ENCODE data around the gene ATAD3A. TPM values are rescaled to one million over a fixed set of nuclear protein-coding genes. Genes with fewer than 3 reads are reported as not detected.
A peak's percentile ranks its signal among the peaks of the same experiment; 100 is the strongest.

ATAD3A gene
- total and polyA plus RNA-seq, 9 of the 15 experiments (the other 6 are each of a cell fraction or from before 2014, with no cell fraction given) = 0.10 to 173 (median 36.7) TPM

GRCh38 chr1:1574721-1575537 lies 63.0 kb downstream of the ATAD3A start, which contains the start of gene SSU72 (continued):
- no peak for TF ChIP-seq CUX1 (CRISPR knock-in tag; IDR thresholded peaks at IDR 0.05)
- TF ChIP-seq ZNF398 (CRISPR knock-in tag; IDR thresholded peaks at IDR 0.05) = no peak
- TF ChIP-seq HDAC1 (IDR thresholded peaks at IDR 0.05) = peak in 1 of 2 experiments; percentile 83; a peak in 2 of 4 replicates
- TF ChIP-seq ZNF717 (CRISPR knock-in tag; IDR thresholded peaks at IDR 0.05) = no peak
- peak; percentile 50 to 65 for TF ChIP-seq NRF1 (conservative IDR thresholded peaks at IDR 0.05 in 1 of 2, IDR thresholded peaks at IDR 0.05 in 1 of 2)
- TF ChIP-seq NFYB (IDR thresholded peaks at IDR 0.05; ENCODE audit: extremely low read depth, insufficient read length) = no peak
- peak in 1 of 2 experiments; percentile 40 for TF ChIP-seq E2F6 (IDR thresholded peaks at IDR 0.05; ENCODE audit: borderline replicate concordance in 1 of 2, extremely low read depth in 1 of 2, insufficient read depth in 1 of 2, insufficient read length in 1 of 2, low read depth in 1 of 2, low read length in 1 of 2, poor library complexity in 1 of 2, severe bottlenecking in 1 of 2)
- peak; percentile 90 for TF ChIP-seq POLR2AphosphoS2 (IDR thresholded peaks at IDR 0.05; ENCODE audit: low read length)
- TF ChIP-seq LARP7 (IDR thresholded peaks at IDR 0.05) = peak; percentile 49; the same call in 1 of the 2 replicates
- no peak for TF ChIP-seq ZFPM2 (CRISPR knock-in tag; IDR thresholded peaks at IDR 0.05)
- no peak for TF ChIP-seq ZNF134 (CRISPR knock-in tag; conservative IDR thresholded peaks at IDR 0.05)
- TF ChIP-seq ZNF41 (CRISPR knock-in tag; conservative IDR thresholded peaks at IDR 0.05) = no peak
- TF ChIP-seq ZHX1 (conservative IDR thresholded peaks at IDR 0.05; ENCODE audit: low read length) = peak; percentile 97
- peak; percentile 47 for TF ChIP-seq MXD1 (CRISPR knock-in tag; IDR thresholded peaks at IDR 0.05; ENCODE audit: borderline replicate concordance, poor library complexity, severe bottlenecking)
- no peak for TF ChIP-seq ZNF224 (CRISPR knock-in tag; IDR thresholded peaks at IDR 0.05)

All from K562 (cell line).